Measurements from ENCODE around the gene TMPRSS6. TPM values are rescaled to one million over a fixed set of nuclear protein-coding genes. Genes with fewer than 3 reads are reported as not detected.
A peak's percentile ranks its signal among the peaks of the same experiment; 100 is the strongest.

TMPRSS6 gene
- polyA plus RNA-seq, 3 donors, result not detected

GRCh38 chr22:37150701-37151100 lies 41.2 kb upstream of the TMPRSS6 start:
- Histone ChIP-seq H3K4me1 (ENCODE audit: control insufficient read depth in 1 of 2, insufficient read depth in 2 of 2, low read length in 2 of 2) (no peaks in the 10 kb centered on the region), H3K36me3 (replicated peaks in 1 of 2; ENCODE audit: control insufficient read depth in 1 of 2, insufficient read depth in 2 of 2, low read length in 2 of 2) (no peaks in the 10 kb centered on the region), H3K4me3 (replicated peaks in 1 of 3; ENCODE audit: low read depth in 2 of 3, low read length in 3 of 3) (no peak overlapping the region), H3K27ac (ENCODE audit: low read depth in 1 of 2, low read length in 2 of 2) (no peak overlapping the region), H3K79me2 (ENCODE audit: insufficient read depth, low read length) (no peaks in the 10 kb centered on the region), H3K9ac (ENCODE audit: insufficient read depth, low read length, poor library complexity, severe bottlenecking) (no peak overlapping the region), H3K9me3 (replicated peaks in 1 of 2; ENCODE audit: control insufficient read depth in 1 of 2, insufficient read depth in 1 of 2, low read length in 2 of 2) (no peaks in the 10 kb centered on the region), H3K4me2 (replicated peaks; ENCODE audit: extremely low read depth, low read length, poor library complexity, severe bottlenecking) (no peak overlapping the region), H3K27me3 (ENCODE audit: control insufficient read depth in 2 of 2, insufficient read depth in 2 of 2, low read length in 2 of 2) (no peaks in the 10 kb centered on the region), H2AFZ (ENCODE audit: insufficient read depth, low read depth, low read length, poor library complexity, severe bottlenecking) (no peak overlapping the region), H4K20me1 (ENCODE audit: insufficient read depth, low read length) (no peaks in the 10 kb centered on the region)
- H3K9me3 Mint-ChIP-seq, result peaks cover 0 to 6% (median 0%) of the 10 kb centered on the region in 7 donors
- no peaks in the 10 kb centered on the region for H3K36me3 Mint-ChIP-seq
- TF ChIP-seq CTCF (IDR thresholded peaks at IDR 0.05), result no peak
- H3K4me3 Mint-ChIP-seq, result no peak overlapping the region
- H3K27ac Mint-ChIP-seq, result no peak overlapping the region
- DNase-seq, result no peak
- H3K4me1 Mint-ChIP-seq, result peaks cover 3% of the 10 kb centered on the region
- peaks cover 3 to 9% (median 8%) of the 10 kb centered on the region in 3 donors for H3K27me3 Mint-ChIP-seq (ENCODE audit: low read depth in 3 of 3)
- intact Hi-C loops (cut with micrococcal nuclease), result no loop called here

GRCh38 chr22:37148742-37149665 lies 39.5 kb upstream of the TMPRSS6 start:
- DNase-seq, result no peak
- Histone ChIP-seq H3K79me2 (ENCODE audit: insufficient read depth, low read length) (no peaks in the 10 kb centered on the region), H3K27me3 (ENCODE audit: control insufficient read depth in 2 of 2, insufficient read depth in 2 of 2, low read length in 2 of 2) (no peaks in the 10 kb centered on the region), H3K9me3 (replicated peaks in 1 of 2; ENCODE audit: control insufficient read depth in 1 of 2, insufficient read depth in 1 of 2, low read length in 2 of 2) (no peaks in the 10 kb centered on the region), H2AFZ (ENCODE audit: insufficient read depth, low read depth, low read length, poor library complexity, severe bottlenecking) (no peak overlapping the region), H3K36me3 (replicated peaks in 1 of 2; ENCODE audit: control insufficient read depth in 1 of 2, insufficient read depth in 2 of 2, low read length in 2 of 2) (no peaks in the 10 kb centered on the region), H3K27ac (ENCODE audit: low read depth in 1 of 2, low read length in 2 of 2) (no peak overlapping the region), H4K20me1 (ENCODE audit: insufficient read depth, low read length) (no peaks in the 10 kb centered on the region), H3K4me1 (ENCODE audit: control insufficient read depth in 1 of 2, insufficient read depth in 2 of 2, low read length in 2 of 2) (no peaks in the 10 kb centered on the region), H3K9ac (ENCODE audit: insufficient read depth, low read length, poor library complexity, severe bottlenecking) (no peak overlapping the region), H3K4me2 (replicated peaks; ENCODE audit: extremely low read depth, low read length, poor library complexity, severe bottlenecking) (no peak overlapping the region), H3K4me3 (replicated peaks in 1 of 3; ENCODE audit: low read depth in 2 of 3, low read length in 3 of 3) (no peak overlapping the region)
- Mint-ChIP-seq H3K4me1 (peaks cover 3% of the 10 kb centered on the region), H3K9me3 (peaks cover 0 to 6% (median 0%) of the 10 kb centered on the region in 7 donors), H3K27ac (peak overlapping the region in 1 of 7 donors; percentile 8), H3K27me3 (ENCODE audit: low read depth in 3 of 3) (peaks cover 8 to 12% (median 12%) of the 10 kb centered on the region in 3 donors), H3K4me3 (peak overlapping the region in 1 of 2 donors; percentile 56), H3K36me3 (no peaks in the 10 kb centered on the region)
- no peak for TF ChIP-seq CTCF (IDR thresholded peaks at IDR 0.05)
- intact Hi-C loops (cut with micrococcal nuclease), result no loop called here
- 93% methylated on average over 6 of the region's 17 CpGs for WGBS (ENCODE audit: insufficient coverage)

All from CD14-positive monocyte (primary cell).